LNCAP (cell line): ENCODE measurements around the gene SOX8.

Experiments
- CTCF ChIP-seq: fragments of 450-650 bp; IDR thresholded peaks from 2 replicates; pipeline ENCODE4 v1.5.1; 2017; ENCODE audit warnings: mild to moderate bottlenecking

Gene SOX8

GRCh38 chr16:947255-947921 is 34.2 kb upstream of the SOX8 start:
- no peak for TF ChIP-seq CTCF

- no peak for TF ChIP-seq CTCF
These were observed 29.8 kb upstream of the SOX8 start for GRCh38 chr16:951660-952301.

- TF ChIP-seq CTCF = no peak
These were observed 29.2 kb upstream of the SOX8 start for GRCh38 chr16:952321-952720.

GRCh38 chr16:959232-960040 is 22.1 kb upstream of the SOX8 start:
- TF ChIP-seq CTCF = no peak

GRCh38 chr16:962366-962765 is 19.2 kb upstream of the SOX8 start:
- no peak for TF ChIP-seq CTCF

- no peak for TF ChIP-seq CTCF
These were observed 18.4 kb upstream of the SOX8 start for GRCh38 chr16:962901-963814.

GRCh38 chr16:963913-964312 is 17.7 kb upstream of the SOX8 start:
- TF ChIP-seq CTCF = no peak
